Mammary epithelial cell (primary cell): Measurements from ENCODE around the gene MICALL1.

Experiments
- CTCF ChIP-seq, 2 donors: IDR thresholded peaks in 1 of 2; conservative IDR thresholded peaks in 1 of 2; 2 replicates each; pipeline ENCODE4 v1.5.1; 2011 to 2012; ENCODE audit warnings: inconsistent platforms in 2 of 2, low read length in 2 of 2, mild to moderate bottlenecking in 2 of 2, control low read depth in 1 of 2, low read depth in 1 of 2; ENCODE audit not compliant: insufficient read depth in 1 of 2; ENCODE audit errors: extremely low read depth in 1 of 2
- EZH2 ChIP-seq: IDR thresholded peaks from 2 replicates; pipeline ENCODE4 v1.6.1; 2012; ENCODE audit warnings: low read length, inconsistent platforms, borderline replicate concordance

GRCh38 chr22:37971475-37972434 is 65.7 kb downstream of the MICALL1 start:
- TF ChIP-seq CTCF (conservative IDR thresholded peaks at IDR 0.05 in 1 of 2, IDR thresholded peaks at IDR 0.05 in 1 of 2; ENCODE audit: extremely low read depth in 1 of 2, insufficient read depth in 1 of 2, low read depth in 1 of 2, low read length in 2 of 2), result no peak
- TF ChIP-seq EZH2, result no peak
